H9 (cell line): ENCODE measurements around the gene CADM4. TPM values are rescaled to one million over a fixed set of nuclear protein-coding genes. Genes with fewer than 3 reads are reported as not detected.
A peak's percentile ranks its signal among the peaks of the same experiment; 100 is the strongest.

Experiments
- DNase-seq: peaks from one replicate; pipeline ENCODE4 v3.0.0-alpha.2; 2017
- H2AFZ ChIP-seq: one replicate; pipeline ENCODE4 v1.6.1; 2013; ENCODE audit warnings: mild to moderate bottlenecking, low read length, control low read depth, moderate library complexity
- H2AK5ac ChIP-seq: 2 replicates; pipeline ENCODE4 v1.6.1; 2013; ENCODE audit warnings: low read length, control low read depth, mixed read lengths; ENCODE audit not compliant: insufficient read length
- H2BK120ac ChIP-seq: one replicate; pipeline ENCODE4 v1.6.1; 2013; ENCODE audit warnings: low read depth, mild to moderate bottlenecking, low read length, control low read depth, inconsistent platforms; ENCODE audit not compliant: poor library complexity, severe bottlenecking
- H2BK12ac ChIP-seq: 2 replicates; pipeline ENCODE4 v1.6.1; 2013; ENCODE audit warnings: low read length, control low read depth, mixed read lengths, low read depth; ENCODE audit not compliant: insufficient read length
- H2BK15ac ChIP-seq: 2 replicates; pipeline ENCODE4 v1.6.1; 2013; ENCODE audit warnings: low read depth, low read length, control low read depth
- H2BK20ac ChIP-seq: one replicate; pipeline ENCODE4 v1.6.1; 2013; ENCODE audit warnings: low read depth, mild to moderate bottlenecking, low read length, control low read depth, inconsistent platforms; ENCODE audit not compliant: poor library complexity, severe bottlenecking
- H2BK5ac ChIP-seq: 2 replicates; pipeline ENCODE4 v1.6.1; 2013; ENCODE audit warnings: low read length, control low read depth, mixed read lengths; ENCODE audit not compliant: insufficient read length
- H3K14ac ChIP-seq: 2 replicates; pipeline ENCODE4 v1.6.1; 2013; ENCODE audit warnings: low read length, control low read depth; ENCODE audit not compliant: insufficient read depth
- H3K18ac ChIP-seq: 2 replicates; pipeline ENCODE4 v1.6.1; 2013; ENCODE audit warnings: low read depth, mild to moderate bottlenecking, mixed read lengths, low read length, control low read depth; ENCODE audit not compliant: insufficient read length
- H3K23ac ChIP-seq: 2 replicates; pipeline ENCODE4 v1.6.1; 2013; ENCODE audit warnings: low read length, control low read depth, mixed read lengths, low read depth; ENCODE audit not compliant: insufficient read length
- H3K23me2 ChIP-seq: 2 replicates; pipeline ENCODE4 v1.6.1; 2013; ENCODE audit warnings: low read depth, mild to moderate bottlenecking, mixed read lengths, low read length, control low read depth; ENCODE audit not compliant: insufficient read length, poor library complexity, severe bottlenecking
- H3K27ac ChIP-seq: 2 replicates; pipeline ENCODE4 v1.5.1; 2013; ENCODE audit warnings: low read length, control low read depth, mixed read lengths, low read depth; ENCODE audit not compliant: insufficient read length
- H3K27me3 ChIP-seq: 2 replicates; pipeline ENCODE4 v1.6.1; 2013; ENCODE audit warnings: low read length, control low read depth, inconsistent platforms; ENCODE audit not compliant: insufficient read depth
- H3K4ac ChIP-seq: 2 replicates; pipeline ENCODE4 v1.6.1; 2013; ENCODE audit warnings: low read depth, mild to moderate bottlenecking, control low read depth, inconsistent platforms, low read length, moderate library complexity
- H3K4me1 ChIP-seq: 2 replicates; pipeline ENCODE4 v1.6.1; 2013; ENCODE audit warnings: low read length, control low read depth, inconsistent platforms; ENCODE audit not compliant: insufficient read depth
- H3K4me2 ChIP-seq: 2 replicates; pipeline ENCODE4 v1.6.1; 2013; ENCODE audit warnings: low read length, control low read depth, mixed read lengths; ENCODE audit not compliant: insufficient read length, insufficient read depth
- H3K56ac ChIP-seq: 2 replicates; pipeline ENCODE4 v1.6.1; 2013; ENCODE audit warnings: low read depth, mild to moderate bottlenecking, mixed read lengths, low read length, control low read depth; ENCODE audit not compliant: insufficient read length
- H3K79me1 ChIP-seq: 2 replicates; pipeline ENCODE4 v1.6.1; 2013; ENCODE audit warnings: low read depth, mild to moderate bottlenecking, moderate library complexity, low read length, control low read depth, inconsistent platforms; ENCODE audit not compliant: insufficient read depth, poor library complexity, severe bottlenecking
- H3K79me2 ChIP-seq: 2 replicates; pipeline ENCODE4 v1.6.1; 2013; ENCODE audit warnings: low read length, control low read depth, inconsistent platforms; ENCODE audit not compliant: insufficient read depth
- H3K9ac ChIP-seq: 2 replicates; pipeline ENCODE4 v1.6.1; 2013; ENCODE audit warnings: low read length, control low read depth, mixed read lengths; ENCODE audit not compliant: insufficient read length; ENCODE audit errors: extremely low read depth
- H3K9me3 ChIP-seq: one replicate; pipeline ENCODE4 v1.6.1; 2013; ENCODE audit warnings: low read depth, low read length, inconsistent platforms; ENCODE audit not compliant: control insufficient read depth
- H3T11ph ChIP-seq: one replicate; pipeline ENCODE4 v1.6.1; 2013; ENCODE audit warnings: mild to moderate bottlenecking, low read length, control low read depth, inconsistent platforms
- H4K20me1 ChIP-seq: one replicate; pipeline ENCODE4 v1.6.1; 2013; ENCODE audit not compliant: control insufficient read depth, insufficient read length, insufficient read depth
- H4K5ac ChIP-seq: 2 replicates; pipeline ENCODE4 v1.6.1; 2013; ENCODE audit warnings: low read depth, mild to moderate bottlenecking, mixed read lengths, low read length, control low read depth; ENCODE audit not compliant: insufficient read length
- H4K8ac ChIP-seq: replicated peaks from 2 replicates; pipeline ENCODE4 v1.6.1; 2013; ENCODE audit warnings: low read length, control low read depth, mixed read lengths, low read depth; ENCODE audit not compliant: insufficient read length
- H4K91ac ChIP-seq: 2 replicates; pipeline ENCODE4 v1.6.1; 2013; ENCODE audit warnings: low read depth, mild to moderate bottlenecking, moderate library complexity, mixed read lengths, low read length, control low read depth; ENCODE audit not compliant: insufficient read length
- H3K27ac Mint-ChIP-seq, 3 experiments: 2 replicates in 2 of 3; 3 replicates in 1 of 3; pipeline ENCODE4 v1.8.0; 2020 to 2021; ENCODE audit warnings: mixed read lengths in 3 of 3, mild to moderate bottlenecking in 1 of 3, moderate library complexity in 1 of 3
- H3K27me3 Mint-ChIP-seq: 2 replicates; pipeline ENCODE4 v1.8.0; 2021; ENCODE audit warnings: low read depth, mild to moderate bottlenecking, moderate library complexity, mixed read lengths
- H3K36me3 Mint-ChIP-seq, 3 experiments: 2 replicates in 2 of 3; 3 replicates in 1 of 3; pipeline ENCODE4 v1.8.0; 2020 to 2021; ENCODE audit warnings: low read depth in 3 of 3, mixed read lengths in 3 of 3; ENCODE audit not compliant: insufficient read depth in 1 of 3
- H3K4me1 Mint-ChIP-seq, 2 experiments: 2 replicates each; pipeline ENCODE4 v1.8.0; 2020; ENCODE audit warnings: mixed read lengths in 2 of 2
- H3K4me3 Mint-ChIP-seq, 2 experiments: 2 replicates in 1 of 2; 3 replicates in 1 of 2; pipeline ENCODE4 v1.8.0; 2020 to 2021; ENCODE audit warnings: mild to moderate bottlenecking in 2 of 2, mixed read lengths in 2 of 2, moderate library complexity in 1 of 2
- H3K9me3 Mint-ChIP-seq, 2 experiments: 2 replicates in 1 of 2; 3 replicates in 1 of 2; pipeline ENCODE4 v1.8.0; 2020; ENCODE audit warnings: mild to moderate bottlenecking in 2 of 2, mixed read lengths in 2 of 2, moderate library complexity in 1 of 2
- CTCF ChIP-seq: fragments of 200-600 bp; sonication (generic); conservative IDR thresholded peaks from 3 replicates; pipeline ENCODE4 v1.8.0; 2021; ENCODE audit warnings: antibody characterized with exemption, mild to moderate bottlenecking
- WGBS: extraction: QIAGEN DNeasy Blood & Tissue Kit; methylation state at CpG from one replicate; pipeline ENCODE4 v1.1.7; 2013; ENCODE audit warnings: missing lambda C conversion rate, low lambda C conversion rate, mixed read lengths; ENCODE audit not compliant: insufficient read length; ENCODE audit errors: extremely low coverage; 5-methylcytosine and 5-hydroxymethylcytosine counted together
- total RNA-seq: library from RNA; stranded (reverse); gene quantifications from 2 replicates; pipeline ENCODE4 v1.2.1, GENCODE V29; 2021

CADM4 gene
- total RNA-seq, 1 experiment from 2014 or later, result 10.2 TPM

GRCh38 chr19:43656436-43656835 is 16.8 kb upstream of the CADM4 start:
- Histone ChIP-seq H4K8ac (no peak overlapping the region), H2BK12ac (no peak overlapping the region), H3K4ac (no peak overlapping the region), H2BK120ac (no peak overlapping the region), H2BK15ac (no peak overlapping the region), H3K4me1 (no peaks in the 10 kb centered on the region), H3K9ac (no peak overlapping the region), H3K14ac (no peak overlapping the region), H2BK20ac (no peak overlapping the region), H3K27ac (no peak overlapping the region), H2BK5ac (no peak overlapping the region), H3K27me3 (no peaks in the 10 kb centered on the region), H4K20me1 (no peaks in the 10 kb centered on the region), H3K18ac (no peak overlapping the region), H3K79me2 (no peaks in the 10 kb centered on the region), H4K91ac (no peak overlapping the region), H3K79me1 (no peaks in the 10 kb centered on the region), H3K9me3 (no peaks in the 10 kb centered on the region), H4K5ac (no peak overlapping the region), H2AFZ (no peak overlapping the region), H3K23ac (no peak overlapping the region), H3K23me2 (no peaks in the 10 kb centered on the region), H3T11ph (no peak overlapping the region), H3K56ac (no peak overlapping the region), H2AK5ac (no peak overlapping the region), H3K4me2 (no peak overlapping the region)
- no peak for DNase-seq
- Mint-ChIP-seq H3K4me3 (no peak overlapping the region), H3K27ac (peak overlapping the region in 1 of 3 experiments; percentile 78; a peak in 1 of 7 replicates), H3K4me1 (peaks cover 2 to 3% of the 10 kb centered on the region in 2 experiments; a peak in 2 of 4 replicates), H3K27me3 (no peaks in the 10 kb centered on the region), H3K9me3 (no peaks in the 10 kb centered on the region; a peak in 1 of 5 replicates), H3K36me3 (peaks cover 52 to 72% (median 63%) of the 10 kb centered on the region in 3 experiments)
- no CpG with 5 or more reads among the region's 6 CpGs for WGBS
- no peak for TF ChIP-seq CTCF
